HG03432 (cell line): ENCODE measurements around the gene BECN2.
"Not testable (repeated sequence)": the region's sequence is repeated elsewhere in the genome, so short reads cannot be mapped to it uniquely, and the experiment has no call there.

Experiments
- ATAC-seq: cut with Tn5 transposase; IDR thresholded peaks from one replicate; pipeline ENCODE4 v1.9.1; 2021; ENCODE audit warnings: mild to moderate bottlenecking, moderate library complexity; ENCODE audit not compliant: unreplicated experiment

The BECN2 gene

DNA sequence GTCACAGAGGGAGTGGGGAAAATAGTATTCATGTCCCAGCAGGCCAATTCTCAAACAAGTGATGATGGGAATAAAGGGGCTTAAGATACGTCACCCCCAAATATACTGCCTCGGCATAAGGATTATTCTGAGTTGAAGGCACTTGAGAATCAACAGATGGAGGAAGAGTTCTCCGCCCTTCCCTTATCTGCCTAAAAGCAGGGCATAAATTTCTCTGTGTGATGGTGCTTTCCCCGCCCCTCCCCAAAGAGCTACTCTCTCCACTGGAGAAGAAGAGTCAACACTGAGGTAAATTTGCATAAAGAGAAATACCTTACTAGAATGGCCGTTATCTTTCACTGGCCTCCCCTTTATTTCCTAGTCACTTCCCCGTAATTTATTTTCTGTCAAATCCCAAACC lies 18.7 kb downstream of the BECN2 start:
- no peak for ATAC-seq

DNA sequence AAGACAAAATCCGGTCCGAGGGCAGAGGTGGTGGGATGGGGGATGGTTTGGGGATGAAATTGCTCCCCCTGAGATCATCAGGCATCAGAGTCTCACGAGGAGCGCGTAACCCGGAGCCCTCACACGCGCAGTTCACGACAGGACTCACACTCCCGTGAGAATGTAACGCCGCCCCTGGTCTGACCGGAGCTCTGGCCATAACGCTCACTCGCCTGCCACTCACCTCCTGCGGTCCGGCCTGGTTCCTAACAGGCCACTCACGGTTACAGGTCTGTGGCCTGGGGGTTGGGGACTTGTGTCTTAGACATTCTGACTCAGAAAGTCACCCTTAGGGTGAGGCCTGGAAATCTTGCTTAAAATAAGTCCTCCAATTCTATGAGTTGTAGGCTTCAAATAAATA lies 21.5 kb downstream of the BECN2 start:
- no peak for ATAC-seq

DNA sequence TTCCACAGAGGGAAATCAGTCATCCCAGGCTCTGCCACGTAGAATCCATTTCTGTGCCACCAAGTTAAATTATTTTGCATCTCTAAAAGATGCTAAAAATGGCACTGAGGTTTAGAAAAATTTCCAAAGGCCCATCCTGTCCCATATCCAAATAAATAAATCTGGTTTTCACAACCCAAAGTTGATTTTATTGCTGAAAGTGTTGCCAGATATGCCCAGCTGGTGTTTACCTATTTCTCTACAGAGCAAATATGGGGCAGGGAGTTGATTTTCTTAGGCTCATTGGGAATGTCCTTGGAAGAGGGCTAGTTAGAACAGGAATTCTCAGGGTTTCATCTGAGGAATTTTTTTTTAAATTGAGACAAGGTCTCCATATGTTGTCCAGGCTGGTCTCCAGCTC lies 22.4 kb downstream of the BECN2 start:
- ATAC-seq, result no peak

DNA sequence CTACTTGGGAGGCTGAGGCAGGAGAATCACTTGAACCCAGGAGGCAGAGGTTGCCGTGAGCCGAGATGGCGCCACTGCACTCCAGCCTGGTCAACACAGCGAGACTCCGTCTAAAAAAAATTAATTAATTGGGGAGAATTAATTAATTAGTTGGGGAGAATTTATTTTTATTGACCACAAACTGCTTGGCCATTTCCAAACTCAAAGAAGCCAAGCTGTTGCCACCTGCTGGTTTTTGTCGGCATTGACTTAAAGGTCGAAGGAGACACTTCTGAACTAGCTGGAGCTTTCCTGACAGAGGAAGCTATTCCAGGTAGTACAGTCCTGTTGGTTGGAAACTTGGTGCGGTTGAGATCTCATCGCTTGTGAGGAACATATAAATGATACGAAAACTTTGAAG lies 28.2 kb downstream of the BECN2 start:
- ATAC-seq, result peak; percentile 54

DNA sequence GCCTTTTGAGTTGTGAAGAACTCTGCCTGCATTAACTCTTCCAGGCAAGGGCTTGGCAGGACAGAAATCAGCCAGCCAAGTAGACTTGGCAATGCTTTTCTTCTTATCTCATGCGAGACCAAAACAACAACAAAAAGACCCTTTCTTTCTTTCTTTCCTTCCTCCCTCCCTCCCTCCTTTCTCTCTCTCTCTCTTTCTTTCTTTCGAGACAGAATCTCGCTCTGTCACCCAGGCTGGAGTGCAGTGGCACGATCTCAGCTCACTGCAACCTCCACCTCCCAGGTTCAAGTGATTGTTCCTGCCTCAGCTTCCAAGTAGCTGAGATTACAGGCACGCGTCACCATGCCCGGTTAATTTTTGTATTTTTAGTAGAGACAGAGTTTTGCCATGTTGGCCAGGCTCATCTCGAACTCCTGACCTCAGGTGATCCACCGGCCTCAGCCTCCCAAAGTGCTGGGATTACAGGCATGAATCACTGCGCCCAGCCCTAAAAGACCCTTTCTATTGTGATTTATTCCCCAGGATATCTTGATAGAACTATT lies 30.9 kb downstream of the BECN2 start:
- ATAC-seq, result not testable (repeated sequence)

DNA sequence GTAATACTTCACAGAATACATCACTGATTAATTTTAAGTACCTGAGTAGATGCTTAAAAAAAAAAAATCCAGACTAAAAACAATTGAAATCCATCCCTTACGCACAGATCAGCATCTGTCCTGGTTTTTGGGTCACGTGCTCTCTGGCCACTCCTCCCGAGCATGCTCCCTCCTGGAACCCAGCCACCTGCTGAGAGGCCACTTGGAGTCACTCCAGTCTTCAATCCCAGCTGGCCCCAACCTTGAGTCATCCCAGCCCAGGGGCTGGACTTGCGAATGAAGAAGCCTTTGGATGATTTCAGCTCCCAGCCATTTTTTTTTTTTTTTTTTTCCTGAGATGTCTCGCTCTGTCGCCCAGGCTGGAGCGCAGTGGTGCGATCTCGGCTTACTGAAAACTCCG lies 32.5 kb downstream of the BECN2 start:
- ATAC-seq, result no peak

DNA sequence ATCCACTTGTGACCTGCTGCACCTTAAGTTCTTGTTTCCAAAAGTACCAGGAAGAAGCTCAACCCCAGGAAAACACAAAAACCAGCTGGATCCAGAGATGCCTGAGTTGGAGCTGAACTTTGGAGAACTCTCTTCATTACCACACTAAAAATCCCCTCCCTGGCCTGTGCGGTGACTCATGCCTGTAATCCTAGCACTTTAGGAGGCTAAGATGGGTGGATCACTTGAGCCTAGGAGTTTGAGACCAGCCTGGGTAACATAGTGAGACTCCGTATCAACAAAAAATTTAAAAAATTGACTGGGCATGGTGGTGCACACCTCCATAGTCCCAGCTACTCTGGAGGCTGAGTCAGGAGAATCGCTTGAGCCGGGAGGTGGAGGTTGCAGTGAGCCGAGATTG lies 35.2 kb downstream of the BECN2 start:
- ATAC-seq, result no peak

DNA sequence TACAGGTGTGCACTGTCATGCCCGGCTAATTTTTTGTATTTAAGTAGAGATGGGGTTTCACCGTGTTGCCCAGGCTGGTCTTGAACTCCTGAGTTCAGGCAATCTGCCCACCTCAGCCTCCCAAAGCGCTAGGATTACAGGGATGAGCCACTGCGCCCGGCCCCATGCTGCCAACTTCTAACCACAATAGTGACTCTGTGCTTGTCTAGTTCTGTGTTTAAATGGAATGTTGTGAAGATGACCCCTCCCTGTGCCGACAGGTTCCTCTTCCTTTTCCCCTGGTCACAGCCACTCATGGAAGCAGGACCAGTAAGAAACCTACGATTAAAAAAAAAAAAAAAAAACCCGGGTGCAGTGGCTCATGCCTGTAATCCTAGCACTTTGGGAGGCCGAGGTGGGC lies 36.6 kb downstream of the BECN2 start:
- ATAC-seq, result no peak

DNA sequence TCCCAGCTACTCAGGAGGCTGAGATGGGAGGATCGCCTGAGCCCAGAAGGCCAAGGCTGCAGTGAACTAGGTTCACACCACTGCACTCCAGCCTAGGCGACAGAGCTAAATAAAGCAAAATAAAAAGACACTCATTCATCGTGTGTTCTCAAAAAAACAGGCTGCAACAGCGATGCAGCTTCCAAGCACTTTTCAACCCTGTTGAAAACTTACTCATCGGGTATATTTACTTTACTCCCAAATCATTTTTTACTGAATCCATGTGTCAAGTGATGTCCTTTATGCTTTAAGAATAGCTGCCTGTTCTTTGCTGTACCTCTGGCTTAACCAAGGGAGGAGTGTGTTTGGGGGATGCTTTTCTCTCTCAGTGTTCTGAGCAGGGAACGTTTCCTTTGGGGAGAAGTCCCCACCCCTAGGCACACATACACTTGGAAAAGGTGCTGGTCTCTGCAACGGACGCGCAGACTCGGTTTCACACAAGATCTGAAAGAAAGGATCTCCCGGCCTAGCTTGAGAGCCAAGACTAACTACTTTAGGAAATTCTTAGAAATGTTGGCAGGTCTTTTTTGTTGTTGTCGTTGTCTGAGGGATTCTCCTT lies 39.9 kb downstream of the BECN2 start:
- no peak for ATAC-seq

DNA sequence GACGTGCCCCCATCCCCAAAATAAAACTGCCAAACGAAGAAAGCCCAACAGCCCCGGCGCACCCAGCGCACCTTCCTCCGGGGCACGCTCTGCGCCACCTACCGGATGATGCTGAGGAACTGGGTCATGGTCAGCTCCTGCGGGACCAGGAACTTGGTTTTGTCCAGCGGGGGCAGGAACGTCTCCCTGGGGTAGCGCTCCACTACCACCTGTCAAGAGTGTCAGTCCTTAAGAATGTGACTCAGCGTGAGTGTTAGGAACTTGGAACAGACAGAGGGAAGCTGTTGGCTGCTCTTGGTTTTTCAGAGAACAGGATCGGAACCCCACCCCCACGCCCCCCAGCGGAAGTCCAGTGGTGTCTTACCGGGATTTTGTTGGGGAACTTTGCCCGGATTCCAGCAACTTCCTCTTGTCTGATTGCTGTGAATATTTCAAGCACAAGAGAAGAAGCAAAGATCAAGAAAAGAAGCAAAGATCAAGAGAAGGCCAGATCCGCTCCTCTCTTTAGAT lies 40.9 kb downstream of the BECN2 start:
- peak; percentile 82 for ATAC-seq

DNA sequence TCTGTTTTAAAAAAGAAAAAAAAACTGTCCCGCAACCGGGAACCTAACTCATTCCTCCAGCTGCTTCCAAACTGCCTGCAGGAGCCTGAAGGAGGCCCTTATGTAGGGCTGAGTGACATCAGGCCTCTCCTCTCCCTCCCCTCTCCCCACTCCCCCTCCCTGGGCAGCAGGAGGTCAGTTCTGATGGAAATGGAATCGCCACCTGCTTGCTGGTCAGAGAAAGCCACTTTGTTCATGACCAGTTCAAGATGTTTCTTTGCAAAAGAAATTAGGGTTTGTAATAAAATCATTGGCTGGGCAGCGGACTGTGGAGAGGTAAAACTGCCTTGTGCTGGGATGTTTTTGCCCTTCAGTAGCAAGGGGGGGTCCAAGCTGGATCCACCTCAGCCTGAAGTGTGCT lies 41.5 kb downstream of the BECN2 start, which contains the start of gene MAP1LC3C:
MAP1LC3C (minus strand) TSS at position 73 of the 400 bp plus-strand sequence. CDS start 90 bp downstream, outside the sequence.
- ATAC-seq, result no peak

DNA sequence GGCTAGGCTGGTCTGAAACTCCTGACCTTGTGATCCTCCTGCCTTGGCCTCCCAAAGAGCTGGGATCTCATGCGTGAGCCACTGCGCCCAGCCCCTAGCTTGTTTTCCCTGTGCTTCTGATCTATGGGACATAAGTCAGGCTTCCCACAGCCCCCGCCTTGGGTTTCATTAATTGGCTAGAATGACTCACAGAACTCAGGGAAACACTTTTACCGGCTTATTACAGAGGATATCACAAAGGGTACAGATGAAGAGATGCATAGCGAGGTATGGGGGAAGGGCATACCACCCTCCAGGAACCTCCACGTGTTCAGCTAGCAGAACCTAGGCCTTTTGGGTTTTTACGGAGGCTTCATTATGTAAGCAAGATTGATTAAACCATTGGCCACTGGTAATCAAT lies 42.9 kb downstream of the BECN2 start:
- ATAC-seq, result no peak

DNA sequence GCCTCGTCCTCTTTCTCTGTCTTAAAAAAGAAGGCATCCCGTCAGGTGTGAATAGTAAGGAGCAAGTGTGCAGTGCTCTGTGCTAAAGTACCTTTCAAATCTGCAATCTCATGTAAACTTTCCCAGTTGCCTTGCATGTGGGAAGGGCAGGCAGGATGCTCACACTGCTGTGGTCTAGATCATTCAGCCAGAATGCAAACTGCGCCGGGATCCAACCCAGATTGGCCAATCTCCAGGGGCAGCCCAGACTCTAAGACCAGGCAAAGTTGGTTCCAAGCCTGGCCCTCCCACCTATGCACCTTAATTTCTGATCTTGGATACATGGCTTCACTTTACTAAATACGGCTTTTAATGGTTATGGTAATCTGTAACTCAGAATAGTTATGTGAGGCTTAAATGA lies 44.5 kb downstream of the BECN2 start:
- ATAC-seq, result no peak

DNA sequence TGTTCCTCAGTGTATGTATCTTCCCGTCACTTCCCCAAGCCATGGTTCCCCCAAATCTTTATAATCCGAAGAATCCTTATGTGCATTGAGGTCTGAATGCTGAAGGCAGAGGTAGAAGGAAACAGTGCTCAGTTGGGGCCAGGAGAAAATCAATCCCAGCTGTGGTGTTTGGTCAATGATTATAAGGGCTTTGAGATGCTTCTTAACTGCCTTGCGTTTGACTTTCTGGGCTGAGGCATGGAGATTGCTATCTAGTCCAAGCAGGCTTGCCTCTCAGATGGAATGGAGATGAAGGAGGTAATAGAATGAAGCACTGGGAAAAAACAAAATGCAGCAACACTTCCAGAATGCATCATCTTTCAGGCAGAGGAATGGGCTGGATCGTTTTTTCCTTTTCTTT lies 44.9 kb downstream of the BECN2 start:
- no peak for ATAC-seq

DNA sequence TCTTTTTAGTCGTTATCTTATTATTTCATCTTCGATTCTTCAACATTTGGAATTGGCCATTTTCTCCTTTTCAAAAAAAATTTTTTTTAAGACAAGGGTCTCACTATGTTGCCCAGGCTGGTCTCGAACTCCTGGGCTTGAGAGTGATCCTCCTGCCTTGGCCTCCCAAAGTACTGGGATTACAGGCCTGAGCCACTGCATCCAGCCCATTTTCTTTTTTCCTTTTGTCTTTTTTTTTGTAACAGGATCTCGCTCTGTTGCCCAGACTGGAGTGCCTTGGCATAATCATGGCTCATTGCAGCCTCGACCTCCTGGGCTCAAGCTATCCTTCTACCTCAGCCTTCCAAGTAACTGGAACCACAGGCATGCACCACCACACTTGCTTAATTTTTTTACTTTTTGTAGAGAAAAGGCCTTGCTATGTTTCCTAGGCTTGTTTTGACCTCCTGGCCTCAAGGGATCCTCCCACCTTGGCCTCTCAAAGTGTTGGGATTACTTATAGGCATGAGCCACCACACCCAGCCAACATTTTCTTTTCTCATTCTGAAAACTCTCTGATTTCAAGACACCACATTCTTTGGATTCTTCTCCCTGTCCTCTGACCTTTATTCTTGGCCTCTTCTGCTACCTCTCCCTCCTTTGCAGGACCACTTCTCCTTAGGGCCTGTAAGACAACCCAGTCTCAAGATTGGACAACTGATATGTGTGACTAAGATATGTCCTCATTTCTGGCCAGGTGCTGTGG lies 47.4 kb downstream of the BECN2 start:
- no peak for ATAC-seq

DNA sequence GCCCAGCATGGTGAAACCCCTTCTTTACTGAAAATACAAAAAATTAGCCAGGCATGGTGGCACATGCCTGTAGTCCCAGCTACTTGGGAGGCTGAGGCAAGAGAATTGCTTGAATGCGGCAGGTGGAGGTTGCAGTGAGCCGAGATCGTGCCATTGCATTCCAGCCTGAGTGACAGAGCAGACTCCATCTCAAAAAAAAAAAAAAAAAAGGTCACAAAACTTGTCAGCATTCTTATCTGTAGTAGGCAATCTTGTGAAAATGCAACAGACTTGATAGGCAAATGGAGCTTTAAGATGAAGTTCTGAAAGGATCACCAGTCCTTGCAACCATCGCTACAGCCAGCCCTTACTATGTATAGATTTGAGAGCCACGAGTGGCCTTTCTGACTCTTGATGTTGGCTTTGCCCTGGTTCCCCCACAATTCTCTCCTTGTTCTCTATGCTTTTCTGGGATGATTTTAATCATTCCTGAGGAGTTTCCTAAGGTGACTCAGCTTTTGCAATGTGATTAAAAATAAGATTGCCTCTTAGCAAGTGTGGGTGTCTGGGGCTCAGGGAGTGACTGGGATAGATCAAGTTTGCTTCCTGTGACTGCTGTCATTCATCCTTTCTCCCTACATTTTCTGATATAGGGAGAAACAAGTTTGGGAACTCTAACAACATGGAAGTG lies 48.4 kb downstream of the BECN2 start:
- ATAC-seq, result no peak

DNA sequence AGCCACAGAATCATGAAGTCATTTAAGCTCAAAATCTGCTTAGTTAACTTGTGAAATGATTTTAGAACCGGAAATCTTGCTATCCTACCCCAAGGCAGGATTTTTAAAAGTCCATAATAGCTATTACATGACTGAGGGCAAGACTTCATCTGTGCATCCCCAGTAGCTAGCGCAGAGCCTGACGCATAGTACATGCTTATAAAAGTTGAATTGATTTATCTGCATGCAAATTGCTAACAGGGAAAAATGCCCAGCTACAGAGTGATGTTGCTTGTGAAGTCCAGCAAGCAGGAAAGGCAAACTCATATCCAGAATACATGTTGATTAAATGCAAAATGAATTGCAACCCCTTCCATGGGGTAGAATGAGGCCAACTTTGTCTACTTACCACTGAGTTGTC lies 49.4 kb downstream of the BECN2 start:
- no peak for ATAC-seq
